HG03175 (cell line): ENCODE data around the gene PALS1.

ENCODE experiments used
- ATAC-seq: cut with Tn5 transposase; IDR thresholded peaks from one replicate; pipeline ENCODE4 v1.9.1; 2021; ENCODE audit warnings: mild to moderate bottlenecking, moderate library complexity; ENCODE audit not compliant: unreplicated experiment

PALS1 gene

DNA sequence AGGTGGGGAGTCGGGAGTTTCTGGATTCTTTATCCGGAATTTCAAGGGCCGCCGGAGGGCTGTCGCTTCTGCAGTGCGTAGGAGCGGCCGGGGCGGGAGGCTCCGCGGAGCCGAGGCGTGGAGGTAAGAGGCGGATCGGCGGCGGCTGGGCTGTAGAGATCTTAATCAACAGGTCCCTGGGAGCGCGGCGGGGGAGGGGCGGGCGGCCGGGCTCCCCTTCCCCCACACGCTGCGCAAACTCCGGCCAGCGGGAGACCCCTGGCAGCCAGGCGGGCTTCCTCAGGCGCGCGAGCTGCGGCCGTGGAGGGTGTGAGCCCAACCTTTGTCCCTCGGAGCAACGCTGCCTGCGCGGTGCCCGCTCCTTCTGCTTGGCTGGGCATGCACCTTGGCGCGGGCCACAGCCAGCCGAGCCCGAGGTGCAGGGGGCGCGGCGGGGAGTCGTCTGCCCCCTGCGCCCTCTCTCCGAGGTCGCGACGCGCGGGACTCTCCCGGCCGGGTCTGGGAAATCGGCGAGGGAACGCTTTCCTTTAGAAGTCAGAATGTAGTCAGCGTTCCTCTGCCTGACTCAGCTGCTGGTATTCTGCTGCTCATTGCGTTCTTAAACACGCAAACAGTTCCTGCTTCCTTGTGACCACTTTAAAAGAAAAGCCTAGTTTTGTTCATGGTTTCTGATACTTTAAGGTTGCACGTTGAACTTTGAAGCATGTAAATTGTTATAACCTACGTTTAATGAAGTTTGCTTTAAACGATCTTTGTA lies at the start of gene PALS1:
Gene PALS1, plus strand, starts transcription at position 25 of the 757 bp plus-strand sequence. CDS start 37,736 bp downstream, outside the sequence.
- ATAC-seq, result peak; percentile 42

DNA sequence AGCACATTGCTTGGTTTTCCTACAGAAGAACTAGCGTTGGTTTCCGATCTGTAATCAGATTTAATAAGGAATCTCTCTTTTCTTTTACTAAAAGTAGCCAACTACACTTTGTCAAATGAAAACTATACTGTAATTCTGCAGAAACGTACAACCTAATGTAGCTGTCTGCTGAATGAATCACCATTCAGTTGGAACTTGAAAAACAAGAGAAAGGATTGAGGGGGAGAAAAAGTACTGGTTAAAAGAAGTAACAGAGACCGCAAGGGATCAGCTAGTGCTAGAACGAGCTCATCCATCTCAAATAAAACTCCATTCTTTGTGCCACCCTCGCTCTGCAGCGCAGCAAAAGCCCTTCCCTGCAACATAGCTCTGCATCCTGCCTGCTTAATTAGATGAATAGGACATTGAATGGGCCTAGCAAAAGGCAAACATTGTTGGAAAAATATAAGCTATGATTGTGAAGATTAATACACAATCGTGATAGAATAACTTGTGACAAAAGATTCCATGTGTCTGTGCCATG lies 49.4 kb upstream of the PALS1 start:
- ATAC-seq, result no peak

DNA sequence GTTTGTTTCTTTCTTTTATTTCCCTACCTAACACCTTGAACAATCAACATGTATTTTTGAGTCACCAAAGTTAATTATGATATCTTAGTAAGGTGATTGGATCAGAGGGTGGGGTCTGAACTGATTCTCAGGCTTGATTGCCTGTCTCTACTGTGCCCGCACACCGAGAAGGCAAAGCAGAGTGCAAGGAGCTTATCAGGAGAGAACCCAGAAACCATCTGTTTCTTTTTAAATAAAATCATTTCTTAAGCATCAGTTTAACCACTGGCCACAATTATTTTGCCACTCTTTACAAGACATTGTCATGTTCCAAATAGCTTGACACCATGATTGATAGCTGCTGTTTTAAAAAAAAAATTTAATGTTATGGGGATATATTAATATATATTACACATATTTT lies 48.9 kb upstream of the PALS1 start:
- ATAC-seq, result no peak

DNA sequence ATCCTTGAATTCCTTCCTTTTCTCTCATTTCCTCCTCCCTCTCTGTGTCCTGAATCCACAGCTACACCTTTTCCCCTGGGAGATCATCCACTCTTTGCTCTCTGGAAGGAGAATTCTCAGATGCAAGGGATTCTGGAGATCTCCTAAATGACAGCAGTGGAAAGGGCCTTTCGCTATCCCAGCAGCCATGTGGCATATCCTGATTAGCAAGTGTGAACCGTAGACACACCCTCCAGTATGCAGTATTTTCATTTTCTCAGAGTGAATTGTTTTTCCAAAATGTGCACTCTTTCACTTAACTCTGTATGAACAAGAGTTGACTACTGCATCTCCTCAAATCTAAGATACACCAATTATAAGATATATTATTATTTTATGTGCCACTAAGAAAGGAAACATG lies 46.0 kb upstream of the PALS1 start:
- ATAC-seq, result no peak

DNA sequence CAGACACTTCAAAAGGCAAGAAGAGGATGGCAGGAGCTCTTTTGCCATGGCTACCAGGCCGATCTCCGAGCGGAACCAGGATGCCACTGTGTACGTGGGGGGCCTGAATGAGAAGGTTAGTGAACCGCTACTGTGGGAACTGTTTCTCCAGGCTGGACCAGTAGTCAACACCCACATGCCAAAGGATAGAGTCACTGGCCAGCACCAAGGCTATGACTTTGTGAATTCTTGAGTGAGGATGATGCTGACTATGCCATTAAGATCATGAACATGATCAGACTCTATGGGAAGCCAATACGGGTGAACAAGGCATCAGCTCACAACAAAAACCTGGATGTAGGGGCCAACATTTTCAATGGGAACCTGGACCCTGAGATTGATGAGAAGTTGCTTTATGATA lies 42.2 kb upstream of the PALS1 start:
- no peak for ATAC-seq

DNA sequence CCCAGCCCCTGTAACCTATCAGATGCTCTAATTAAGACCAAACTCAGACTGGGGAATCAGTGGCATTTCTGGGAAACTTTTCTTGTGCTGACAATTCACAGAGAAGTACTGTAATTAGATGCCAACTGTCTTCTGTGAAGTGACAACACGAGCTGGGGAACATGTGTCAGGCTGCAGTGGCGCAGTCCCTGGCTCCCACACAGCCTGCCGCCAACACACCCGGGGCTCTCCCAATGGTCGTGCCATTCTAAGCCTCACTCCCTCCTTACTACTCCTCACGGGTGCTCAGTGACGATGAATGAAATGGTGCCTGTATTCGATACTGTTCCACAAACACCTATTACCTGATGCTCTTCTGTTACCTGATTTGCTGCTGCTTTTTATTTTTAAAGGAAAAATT lies 33.4 kb upstream of the PALS1 start:
- no peak for ATAC-seq

DNA sequence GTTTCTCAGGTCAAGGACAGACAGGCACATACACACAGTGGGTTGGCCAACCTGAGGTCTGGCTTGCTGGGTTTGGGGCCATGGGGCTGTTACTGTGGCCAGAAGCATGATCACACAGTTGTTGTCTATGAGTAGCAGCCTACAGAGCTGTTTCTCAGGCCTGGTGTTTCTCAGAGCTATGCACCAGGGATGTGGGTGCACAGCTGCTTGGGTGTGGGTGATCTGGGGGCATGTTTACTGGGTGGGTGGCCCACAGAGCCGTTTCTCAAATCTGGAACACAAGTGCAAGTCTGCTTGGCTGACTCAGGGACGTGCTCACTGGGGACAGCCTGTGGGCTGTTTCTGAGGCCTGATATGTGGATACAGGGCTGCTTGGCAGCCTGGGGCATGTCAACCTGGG lies 23.1 kb upstream of the PALS1 start:
- ATAC-seq, result no peak

DNA sequence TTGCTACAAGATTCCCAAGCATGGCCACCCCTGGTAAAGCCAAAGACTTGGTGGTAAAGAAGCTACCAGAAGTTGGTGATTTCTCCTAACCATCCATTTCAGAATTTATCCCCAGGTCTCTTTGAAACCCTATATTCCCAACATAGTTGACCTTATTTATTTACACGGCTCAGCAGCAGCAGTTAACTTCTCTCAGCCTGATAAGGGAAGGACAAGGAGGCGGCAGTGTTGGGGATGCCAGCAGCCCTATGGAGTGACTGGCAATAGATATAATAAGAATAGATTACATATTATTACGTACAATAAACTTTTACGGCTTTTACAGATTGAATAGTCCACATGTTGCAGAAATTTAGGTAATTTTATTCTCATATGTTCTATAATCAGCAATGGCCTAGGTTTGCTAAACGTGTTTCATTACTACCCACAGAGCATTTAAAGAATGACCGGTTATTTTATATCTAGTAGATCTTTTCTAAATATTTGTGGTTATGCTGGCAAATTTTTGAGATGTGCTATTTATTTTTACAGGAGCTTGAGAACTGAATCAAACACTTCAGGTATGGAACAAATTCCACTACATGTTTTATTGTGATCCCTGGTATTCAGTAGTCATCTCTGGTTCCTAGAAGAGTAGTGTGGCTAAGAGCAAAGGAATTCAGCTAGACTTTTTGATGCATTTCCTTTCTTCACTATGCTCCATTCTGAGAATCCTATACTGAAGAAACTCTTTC lies 19.8 kb upstream of the PALS1 start:
- no peak for ATAC-seq

DNA sequence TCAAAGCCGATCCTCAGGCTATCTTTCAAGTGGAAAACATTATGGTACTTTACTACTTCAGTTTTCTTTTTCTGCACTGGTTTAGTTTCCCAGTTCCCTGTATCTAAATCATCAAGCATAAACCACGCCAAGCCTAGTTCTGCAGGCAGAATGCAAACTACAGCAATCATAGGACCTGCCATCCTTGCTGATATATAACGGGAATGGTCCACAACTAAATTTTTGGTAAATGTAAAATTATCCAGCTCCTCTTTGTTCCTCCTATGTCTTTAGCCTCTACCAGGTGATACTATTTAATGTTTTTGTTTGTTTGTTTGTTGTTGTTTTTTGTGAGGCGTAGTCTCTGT lies 19.3 kb upstream of the PALS1 start:
- ATAC-seq, result no peak

DNA sequence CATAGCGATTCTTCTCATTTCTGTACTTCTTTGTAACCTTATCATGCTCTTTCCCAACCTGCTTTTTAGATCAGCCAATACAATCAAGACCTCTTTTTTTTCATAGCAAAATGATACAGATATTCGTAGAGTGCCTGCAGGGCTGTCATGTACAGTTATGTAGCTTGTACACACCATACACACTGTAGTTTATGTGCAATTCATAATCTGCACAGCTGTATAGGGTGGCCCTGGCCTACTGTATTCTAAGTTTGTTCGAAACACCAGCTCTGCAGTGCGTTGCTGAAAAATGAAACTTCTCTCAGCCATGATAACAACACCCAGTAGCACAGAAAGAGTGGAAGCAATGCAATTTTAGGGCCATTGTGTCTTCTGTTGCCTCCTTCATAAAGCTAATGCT lies 15.7 kb upstream of the PALS1 start:
- no peak for ATAC-seq

DNA sequence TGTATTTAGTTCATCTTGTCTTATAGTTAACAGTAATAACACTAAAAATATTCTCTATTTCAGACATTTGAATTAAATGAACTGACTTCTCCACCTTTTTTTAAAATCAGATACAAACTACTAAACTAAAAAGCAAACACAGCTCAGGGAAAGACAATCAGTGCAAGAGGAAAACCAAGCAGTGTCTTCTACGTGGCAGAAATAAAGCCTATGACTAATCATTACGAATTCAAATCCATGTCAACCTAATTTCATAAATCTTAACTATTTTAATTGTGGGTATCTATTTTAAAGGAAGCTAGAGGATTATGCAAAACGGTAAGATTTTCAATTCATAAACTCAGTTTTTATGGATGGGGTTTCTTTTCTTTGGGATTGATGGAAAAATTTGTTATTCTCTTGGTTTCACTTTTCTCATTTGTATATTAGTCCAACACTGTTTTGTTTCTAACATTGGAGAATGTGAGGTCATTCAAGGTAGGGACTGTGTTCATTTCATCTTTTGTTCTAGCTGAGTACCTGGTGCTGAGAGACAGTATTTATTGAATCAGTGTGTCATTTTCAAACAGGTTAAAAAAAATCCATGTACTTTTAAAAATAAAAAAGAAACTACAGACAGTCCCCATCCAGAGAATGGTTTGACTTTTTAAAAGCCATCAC lies 12.8 kb upstream of the PALS1 start:
- no peak for ATAC-seq

DNA sequence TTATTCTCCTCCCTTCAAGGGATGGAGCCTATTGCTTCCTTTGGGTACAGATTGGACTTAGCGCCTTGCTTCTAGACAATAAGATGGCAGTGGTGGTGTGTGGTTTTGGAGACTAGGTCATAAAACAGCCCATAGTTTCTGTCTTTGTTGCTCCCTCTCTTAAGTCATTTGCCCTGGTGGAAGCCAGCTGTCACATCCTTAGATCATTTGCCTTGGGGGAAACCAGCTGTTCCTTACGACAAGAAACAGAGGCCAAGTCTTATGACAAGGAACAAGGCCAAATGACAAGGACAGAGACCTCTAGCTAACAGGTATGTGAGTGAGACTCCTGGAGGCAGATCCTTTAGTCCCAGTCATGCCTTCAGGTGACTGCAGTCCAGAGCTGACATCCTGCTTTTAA lies 9.2 kb upstream of the PALS1 start:
- ATAC-seq, result no peak

DNA sequence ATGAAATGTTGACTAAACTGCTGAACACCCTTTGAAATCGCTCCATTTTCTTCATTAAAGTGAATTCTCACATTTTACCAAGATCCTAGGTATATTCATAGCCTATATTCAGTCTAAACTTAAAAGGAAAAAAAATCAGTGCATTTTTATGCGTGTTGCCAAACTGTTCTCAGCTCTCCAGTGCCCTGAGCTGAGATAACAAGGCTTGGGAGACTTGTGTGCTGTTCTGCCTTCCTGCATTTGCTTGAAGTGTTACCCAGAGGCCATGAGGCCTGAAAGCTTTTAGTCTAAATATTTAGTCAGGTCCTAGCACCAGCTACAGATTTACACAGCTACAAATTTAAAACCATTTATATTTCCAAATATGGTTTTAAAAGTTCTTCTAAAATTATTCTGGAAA lies 8.6 kb upstream of the PALS1 start:
- ATAC-seq, result no peak

DNA sequence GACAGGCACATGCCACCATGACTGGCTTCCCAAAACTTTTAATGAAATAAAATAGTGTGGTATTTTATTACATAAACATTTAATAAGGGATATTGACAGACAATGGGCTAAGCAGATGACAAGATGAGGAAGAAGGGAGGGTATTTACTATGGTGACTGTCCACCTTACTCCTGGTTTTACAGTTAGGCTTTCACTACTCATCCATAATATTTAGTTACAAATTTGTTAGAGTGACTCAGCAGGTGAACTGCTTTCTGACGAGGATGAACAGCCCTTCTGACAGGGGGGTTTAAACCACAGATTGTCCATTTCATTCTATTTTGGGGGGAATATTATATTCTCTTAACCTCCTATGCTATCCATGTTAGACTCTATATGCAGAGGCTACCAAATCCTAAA lies 3.6 kb upstream of the PALS1 start:
- ATAC-seq, result no peak

DNA sequence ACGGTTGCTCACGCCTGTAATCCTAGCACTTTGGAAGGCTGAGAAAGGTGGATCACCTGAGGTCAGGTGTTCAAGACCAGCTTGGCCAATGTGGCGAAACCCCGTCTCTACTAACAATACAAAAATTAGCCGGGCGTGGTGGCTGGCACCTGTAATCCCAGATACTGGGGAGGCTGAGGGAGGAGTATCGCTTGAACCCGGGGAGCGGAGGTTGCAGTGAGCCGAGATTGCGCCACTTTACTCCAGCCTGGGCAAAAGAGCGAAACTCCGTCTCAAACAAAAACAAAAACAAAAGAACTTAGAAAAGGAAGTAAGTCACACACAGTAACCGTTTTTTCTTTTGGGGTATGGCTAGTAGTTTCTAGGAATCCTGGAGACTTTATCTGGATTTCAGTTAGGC lies 1.7 kb upstream of the PALS1 start:
- no peak for ATAC-seq

DNA sequence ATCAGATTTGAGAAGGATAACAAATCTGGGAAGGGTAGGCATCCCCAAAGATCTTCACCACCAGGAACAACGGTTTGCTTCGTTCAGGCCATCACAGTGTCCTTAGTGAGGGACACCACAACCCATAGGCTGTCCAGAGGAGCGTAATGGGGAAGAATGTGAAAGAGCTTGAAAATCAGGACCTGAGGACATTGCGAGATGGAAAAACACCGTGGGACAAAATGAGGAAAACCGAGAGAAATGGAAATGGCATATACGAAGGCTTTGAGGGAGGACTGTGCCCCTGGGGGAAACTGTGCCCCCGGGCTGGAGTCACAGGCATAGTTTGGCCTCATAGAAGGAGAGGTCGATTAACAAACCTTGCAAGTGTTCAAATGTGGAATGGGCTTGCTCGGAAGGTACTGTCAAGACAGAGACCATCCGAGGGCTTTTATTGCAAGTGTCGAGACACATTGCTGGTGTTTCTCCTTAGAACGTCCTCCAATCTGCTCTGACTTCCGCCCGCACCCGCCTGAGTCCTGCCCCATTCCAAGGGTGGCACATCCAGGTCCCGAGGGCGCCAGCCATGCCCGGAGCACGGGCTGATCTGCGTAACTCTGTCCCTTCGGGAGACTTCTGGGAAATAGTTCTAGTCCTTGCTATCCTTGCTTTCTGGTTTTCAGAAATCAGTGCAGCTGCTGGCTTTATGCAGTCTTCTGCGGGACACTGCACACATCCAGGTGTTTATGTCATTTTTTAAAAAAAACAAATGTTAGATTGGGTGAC lies 885 bp upstream of the PALS1 start:
- ATAC-seq, result peak; percentile 19

DNA sequence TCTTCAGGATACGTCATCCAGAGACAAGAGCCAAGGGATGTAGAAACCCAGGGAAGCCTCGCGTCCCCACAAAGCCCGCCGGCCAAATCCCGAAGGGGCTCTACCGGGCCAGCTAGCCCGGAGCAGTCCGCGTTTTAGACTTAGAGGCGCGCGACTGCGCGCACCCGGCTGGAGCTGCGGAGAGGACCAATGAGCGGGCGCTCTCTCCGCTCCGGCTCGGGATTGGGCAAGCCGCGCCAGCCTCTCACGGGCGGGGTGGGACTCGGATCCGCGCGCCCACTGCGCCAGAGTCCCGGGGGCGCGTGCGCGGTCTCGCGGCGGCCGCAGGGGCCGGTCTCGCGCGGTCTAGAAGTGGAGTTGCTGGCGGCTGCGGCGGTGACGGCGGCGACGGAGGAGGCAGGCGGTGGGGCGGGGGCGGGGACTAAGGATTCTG lies 241 bp upstream of the PALS1 start:
- peak; percentile 92 for ATAC-seq

DNA sequence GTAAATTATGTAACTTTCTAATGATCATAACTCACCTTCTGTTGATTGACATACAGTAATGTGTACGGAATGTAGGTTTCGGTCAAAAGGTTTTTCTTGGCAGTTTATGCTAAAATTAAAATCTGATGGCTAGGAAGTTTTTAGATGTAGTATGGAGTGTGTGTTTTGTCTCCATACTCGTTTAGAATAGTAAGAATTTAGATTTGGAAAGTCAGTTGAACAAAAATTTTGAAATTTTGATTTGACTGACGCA lies 859 bp downstream of the PALS1 start:
- no peak for ATAC-seq

DNA sequence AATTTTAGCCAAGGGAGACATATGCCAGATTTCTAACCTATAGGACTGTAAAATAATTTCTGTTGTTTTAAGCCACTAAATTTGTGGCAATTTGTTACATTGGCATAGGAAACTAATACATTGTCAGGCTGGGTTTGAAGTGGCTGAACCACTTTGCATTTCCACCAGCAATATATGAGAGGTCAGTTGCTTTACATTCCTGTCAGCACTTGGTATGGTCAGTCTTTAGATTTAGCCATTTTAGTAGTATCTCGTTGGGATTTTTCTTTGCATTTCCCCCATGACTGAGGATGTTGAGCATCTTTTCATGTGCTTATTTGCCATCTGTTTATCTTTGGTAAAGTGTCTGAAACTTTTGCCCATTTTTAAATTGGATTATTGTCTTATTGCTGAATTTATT lies 3.9 kb downstream of the PALS1 start:
- ATAC-seq, result no peak

DNA sequence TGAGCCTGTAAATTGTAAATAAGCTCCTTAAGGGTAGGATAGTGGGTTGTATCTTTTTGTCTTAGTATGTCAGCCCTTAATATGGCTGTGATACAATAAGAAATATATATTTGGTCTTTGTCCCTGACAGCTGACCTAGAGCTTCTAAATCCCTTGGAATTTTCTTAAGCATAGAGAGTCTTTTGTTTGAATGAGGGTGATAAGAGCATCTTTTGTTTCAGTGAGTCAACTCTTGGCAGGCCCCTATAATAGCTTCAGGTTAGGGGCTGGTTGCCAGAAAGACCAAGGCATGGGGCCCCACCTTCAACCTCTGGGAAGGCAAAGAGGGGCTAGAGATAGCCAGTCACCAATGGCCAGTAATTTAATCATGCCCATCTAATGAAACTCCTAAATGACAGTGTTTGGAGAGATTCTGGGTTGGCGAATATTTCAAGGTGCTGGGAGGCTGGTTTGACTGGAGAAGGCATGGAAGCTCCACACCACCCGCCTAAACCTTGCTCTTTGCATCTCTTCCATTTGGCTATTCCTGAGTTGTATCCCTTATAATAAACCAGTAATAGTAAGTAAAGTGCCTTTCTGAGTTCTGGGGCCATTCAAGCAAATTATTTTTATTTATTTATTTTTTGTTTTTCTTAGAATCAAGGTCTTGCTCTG lies 10.5 kb downstream of the PALS1 start:
- ATAC-seq, result no peak

DNA sequence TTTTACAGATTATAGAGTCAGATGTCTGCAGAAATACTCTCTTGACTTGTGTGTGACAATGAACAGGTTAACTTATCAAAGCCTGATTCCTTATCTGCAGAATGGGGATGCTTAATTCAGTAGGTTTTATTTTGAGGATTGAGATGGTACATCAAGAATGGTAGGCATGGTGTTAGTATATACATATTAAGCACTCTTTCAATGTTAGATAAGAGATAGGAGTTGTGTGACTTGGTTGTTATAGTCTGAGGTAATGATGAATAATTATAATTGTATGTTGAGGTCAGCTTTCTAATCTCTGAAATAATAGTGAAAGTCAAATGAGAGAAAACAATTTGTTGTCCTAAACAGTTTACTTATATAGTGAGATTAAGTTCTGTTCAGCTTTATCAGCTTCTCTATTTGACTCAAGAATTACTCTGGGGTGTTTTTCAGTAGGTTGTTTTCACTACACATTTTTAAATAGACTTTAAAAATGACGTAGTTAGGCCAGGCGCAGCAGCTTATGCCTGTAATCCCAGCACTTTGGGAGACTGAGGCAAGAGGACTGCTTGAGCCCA lies 11.9 kb downstream of the PALS1 start:
- no peak for ATAC-seq
